Neural cell (in vitro differentiated cells): ENCODE measurements around the gene MYO3A.

ENCODE experiments used
- EP300 ChIP-seq: fragments of 450-650 bp; conservative IDR thresholded peaks from 2 replicates; pipeline ENCODE4 v1.6.1; 2014; ENCODE audit warnings: antibody characterized with exemption, mild to moderate bottlenecking, moderate library complexity; ENCODE audit not compliant: poor library complexity, severe bottlenecking
- EZH2 ChIP-seq: fragments of 200-600, 300-800 bp; shearing (Covaris generic), sonication (generic); IDR thresholded peaks from 2 replicates; pipeline ENCODE4 v1.6.1; 2014; ENCODE audit warnings: antibody characterized with exemption, low read length, borderline replicate concordance, mild to moderate bottlenecking; ENCODE audit not compliant: insufficient read depth, poor library complexity, severe bottlenecking
- POLR2AphosphoS5 ChIP-seq: IDR thresholded peaks from 2 replicates; pipeline ENCODE4 v1.6.1; 2012
- TF ChIP-seq, protein P1 (sequence below): fragments of 450-650 bp; IDR thresholded peaks from 2 replicates; pipeline ENCODE4 v1.5.1; 2014; ENCODE audit warnings: antibody characterized with exemption, mild to moderate bottlenecking, moderate library complexity; ENCODE audit not compliant: poor library complexity, severe bottlenecking

- TF ChIP-seq, protein P1, sequence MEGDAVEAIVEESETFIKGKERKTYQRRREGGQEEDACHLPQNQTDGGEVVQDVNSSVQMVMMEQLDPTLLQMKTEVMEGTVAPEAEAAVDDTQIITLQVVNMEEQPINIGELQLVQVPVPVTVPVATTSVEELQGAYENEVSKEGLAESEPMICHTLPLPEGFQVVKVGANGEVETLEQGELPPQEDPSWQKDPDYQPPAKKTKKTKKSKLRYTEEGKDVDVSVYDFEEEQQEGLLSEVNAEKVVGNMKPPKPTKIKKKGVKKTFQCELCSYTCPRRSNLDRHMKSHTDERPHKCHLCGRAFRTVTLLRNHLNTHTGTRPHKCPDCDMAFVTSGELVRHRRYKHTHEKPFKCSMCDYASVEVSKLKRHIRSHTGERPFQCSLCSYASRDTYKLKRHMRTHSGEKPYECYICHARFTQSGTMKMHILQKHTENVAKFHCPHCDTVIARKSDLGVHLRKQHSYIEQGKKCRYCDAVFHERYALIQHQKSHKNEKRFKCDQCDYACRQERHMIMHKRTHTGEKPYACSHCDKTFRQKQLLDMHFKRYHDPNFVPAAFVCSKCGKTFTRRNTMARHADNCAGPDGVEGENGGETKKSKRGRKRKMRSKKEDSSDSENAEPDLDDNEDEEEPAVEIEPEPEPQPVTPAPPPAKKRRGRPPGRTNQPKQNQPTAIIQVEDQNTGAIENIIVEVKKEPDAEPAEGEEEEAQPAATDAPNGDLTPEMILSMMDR: no peak
- no peak for TF ChIP-seq EZH2
- TF ChIP-seq POLR2AphosphoS5: no peak
- TF ChIP-seq EP300: no peak
Observed at GRCh38 chr10:26197248-26197647, 263.2 kb downstream of the MYO3A start.
